Esophagus squamous epithelium (tissue), 4 donors: ENCODE data around the gene CDH13.

ENCODE experiments used
- CTCF ChIP-seq, 6 experiments: fragments of 450-650 bp in 4 of 6; fragments of 200-600 bp in 2 of 6; sonication (generic) in 2 of 6; IDR thresholded peaks; one replicate each; pipeline ENCODE4 v1.5.1; 2016 to 2019; ENCODE audit warnings: antibody characterized with exemption in 6 of 6, mild to moderate bottlenecking in 4 of 6, moderate library complexity in 4 of 6
- POLR2A ChIP-seq, 4 donors: fragments of 450-650 bp; IDR thresholded peaks; one replicate each; pipeline ENCODE4 v1.6.1; 2017; ENCODE audit warnings: antibody characterized with exemption in 4 of 4, mild to moderate bottlenecking in 4 of 4, moderate library complexity in 3 of 4

- TF ChIP-seq CTCF (IDR thresholded peaks at IDR 0.05), result no peak
- no peak for TF ChIP-seq POLR2A (IDR thresholded peaks at IDR 0.05)
Observed at GRCh38 chr16:83247767-83248372, 621.1 kb downstream of the CDH13 start.
